Activated CD4-positive, alpha-beta T cell treated with anti-CD3 and anti-CD28 coated beads for 1 hour (primary cell): Measurements from ENCODE around the gene GPR15LG.
"Not testable (repeated sequence)": the region's sequence is repeated elsewhere in the genome, so short reads cannot be mapped to it uniquely, and the experiment has no call there.

ENCODE experiments used
- DNase-seq: peaks from one replicate; pipeline ENCODE4 v3.0.0-alpha.2; 2020

Gene GPR15LG

DNA sequence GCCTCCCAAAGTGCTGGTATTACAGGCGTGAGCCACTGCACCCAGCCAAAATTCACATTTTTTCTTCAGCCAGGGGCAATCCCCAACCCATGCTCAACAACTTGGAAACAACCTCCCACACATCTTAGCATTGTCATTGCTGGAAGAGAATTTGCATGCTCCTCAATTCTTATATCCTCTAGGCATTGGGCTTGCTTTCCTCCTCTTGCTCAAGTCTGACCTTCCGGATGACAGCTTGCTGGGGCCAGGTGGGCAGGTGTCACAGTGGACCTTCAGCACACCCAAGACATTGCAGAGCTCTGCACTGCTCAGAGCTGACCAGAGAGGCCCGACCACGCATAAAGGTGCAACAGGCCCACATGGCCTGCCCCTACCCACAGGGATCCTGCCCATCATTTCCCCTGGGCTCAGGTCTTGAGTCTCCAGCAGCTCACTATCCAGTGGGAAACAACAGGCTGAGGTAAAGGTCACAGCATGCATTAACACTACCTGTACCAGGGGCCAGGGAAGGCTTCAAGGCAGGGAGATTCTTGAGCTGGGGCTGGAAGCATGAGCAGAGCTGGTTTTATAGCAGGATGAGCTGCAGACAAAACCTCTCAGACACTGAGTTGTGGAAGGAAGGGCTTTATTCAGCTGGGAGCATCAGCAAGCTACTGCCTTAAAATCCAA, 6.8 kb upstream of the GPR15LG start:
- DNase-seq = no peak

DNA sequence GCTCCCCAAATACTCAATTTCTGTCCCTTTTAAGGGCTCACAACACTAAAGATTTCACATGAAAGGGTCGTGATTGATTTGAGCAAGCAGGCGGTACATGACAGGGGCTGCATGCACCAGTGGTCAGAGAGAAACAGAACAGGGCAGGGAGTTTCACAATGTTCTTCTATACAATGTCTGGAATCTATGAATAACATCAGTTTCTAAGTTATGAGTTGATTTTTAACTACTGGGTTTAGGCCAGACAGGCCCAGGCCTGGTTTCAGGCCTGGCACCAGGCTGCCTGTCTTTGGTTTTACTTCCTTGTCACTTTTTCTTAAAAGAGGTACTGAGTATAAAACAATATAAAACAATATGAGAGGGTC, 6.3 kb upstream of the GPR15LG start:
- DNase-seq = not testable (repeated sequence)

GRCh38 chr10:84168382-84168781, 5.2 kb upstream of the GPR15LG start:
- DNase-seq = not testable (repeated sequence)

DNA sequence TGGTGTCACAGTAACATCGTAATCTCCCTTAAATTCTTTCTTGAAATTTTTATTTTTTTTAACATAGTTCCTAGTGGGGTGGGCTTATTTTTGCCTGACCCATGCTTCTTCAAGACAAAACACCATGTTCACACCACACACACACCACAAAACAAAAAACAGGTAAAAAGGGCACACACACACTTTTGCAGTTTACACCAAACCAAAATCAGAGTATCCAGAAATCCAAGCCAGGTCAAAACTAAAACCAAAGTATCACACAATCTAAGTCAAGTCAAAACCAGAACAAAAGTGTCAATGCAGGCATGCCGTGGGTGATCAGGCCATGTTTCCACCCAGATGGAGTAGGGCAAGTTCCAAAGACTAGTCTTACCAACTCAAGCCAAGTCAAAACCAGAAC, 2.4 kb upstream of the GPR15LG start:
- DNase-seq = not testable (repeated sequence)

DNA sequence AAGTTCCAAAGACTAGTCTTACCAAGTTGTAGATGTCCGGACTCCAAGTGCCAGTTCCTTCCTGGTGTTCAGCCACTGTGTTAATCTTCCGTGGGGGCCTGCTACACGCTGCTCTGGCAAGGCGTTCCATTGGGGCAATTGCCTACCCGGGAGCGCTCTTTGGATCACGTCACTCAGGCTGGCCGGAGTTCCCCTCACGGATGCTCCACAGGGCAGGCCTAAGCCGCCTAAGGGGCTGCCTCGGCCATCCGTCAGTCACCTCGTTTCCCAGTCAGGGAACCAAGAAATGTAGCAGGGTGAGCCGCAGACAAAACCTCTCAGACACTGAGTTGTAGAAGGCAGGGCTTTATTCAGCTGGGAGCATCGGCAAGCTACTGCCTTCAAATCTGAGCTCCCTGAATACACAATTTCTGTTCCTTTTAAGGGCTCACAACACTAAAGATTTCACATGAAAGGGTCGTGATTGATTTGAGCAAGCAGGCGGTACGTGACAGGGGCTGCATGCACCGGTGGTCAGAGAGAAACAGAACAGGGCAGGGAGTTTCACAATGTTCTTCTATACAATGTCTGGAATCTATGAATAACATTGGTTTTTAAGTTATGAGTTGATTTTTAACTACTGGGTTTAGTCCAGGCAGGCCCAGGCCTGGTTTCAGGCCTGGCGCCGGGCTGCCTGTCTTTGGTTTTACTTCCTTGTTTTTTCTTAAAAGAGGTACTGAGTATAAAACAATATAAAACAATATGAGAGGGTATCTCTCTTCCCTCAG, 1.7 kb upstream of the GPR15LG start:
- DNase-seq = not testable (repeated sequence)

- no peak for DNase-seq
Measured at GRCh38 chr10:84172467-84173356, 889 bp upstream of the GPR15LG start.

DNA sequence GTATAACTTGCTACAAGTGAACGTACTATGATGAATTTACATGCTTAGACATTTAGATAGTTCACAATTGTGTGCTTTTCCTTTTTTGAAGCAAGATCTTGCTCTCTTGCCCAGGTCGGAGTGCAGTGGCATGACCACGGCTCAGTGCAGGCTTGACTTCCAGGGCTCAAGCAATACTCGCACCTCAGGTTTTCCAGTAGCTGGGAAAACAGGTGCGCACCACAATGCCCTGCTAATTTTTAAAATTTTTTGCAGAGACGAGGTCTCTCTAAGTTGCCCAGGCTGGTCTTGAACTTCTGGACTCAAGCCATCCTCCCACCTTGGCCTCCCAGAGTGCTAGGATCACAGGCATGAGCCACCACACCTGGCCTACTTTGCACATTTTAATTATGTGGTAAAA, 1.8 kb downstream of the GPR15LG start:
- no peak for DNase-seq

- no peak for DNase-seq
Measured at GRCh38 chr10:84176351-84176750, 2.8 kb downstream of the GPR15LG start.

DNA sequence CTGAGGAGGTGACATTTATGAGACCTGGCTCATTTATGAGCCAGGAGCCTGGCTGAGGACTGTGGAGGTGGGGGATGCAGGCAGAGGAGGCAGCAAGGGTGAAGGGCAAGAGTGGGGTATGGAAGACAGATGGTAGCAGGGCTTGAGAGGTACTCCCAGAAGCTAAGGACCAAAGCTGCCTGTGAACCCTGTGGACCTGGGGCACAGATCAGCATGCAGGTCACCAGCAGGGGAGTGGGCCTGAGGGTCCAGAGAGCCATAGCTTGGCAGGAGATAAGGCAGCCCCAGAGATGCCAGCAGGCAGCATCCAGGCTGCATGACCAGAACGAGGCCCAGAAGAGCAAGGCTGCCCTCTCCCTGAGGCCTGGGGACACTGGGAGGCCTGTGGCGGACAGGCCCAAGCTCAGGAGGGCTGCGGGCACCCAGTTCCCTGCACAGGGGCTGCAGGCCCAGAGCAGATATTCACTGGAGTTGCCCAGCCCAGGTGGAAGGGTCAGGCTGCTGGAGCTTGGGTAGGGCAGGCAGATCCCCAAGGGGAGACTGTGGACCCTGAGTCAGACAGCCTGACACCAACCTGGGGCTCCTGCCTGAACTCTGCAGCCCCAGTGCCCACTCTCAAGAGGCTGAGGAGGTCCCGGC, 3.4 kb downstream of the GPR15LG start:
- DNase-seq = no peak

DNA sequence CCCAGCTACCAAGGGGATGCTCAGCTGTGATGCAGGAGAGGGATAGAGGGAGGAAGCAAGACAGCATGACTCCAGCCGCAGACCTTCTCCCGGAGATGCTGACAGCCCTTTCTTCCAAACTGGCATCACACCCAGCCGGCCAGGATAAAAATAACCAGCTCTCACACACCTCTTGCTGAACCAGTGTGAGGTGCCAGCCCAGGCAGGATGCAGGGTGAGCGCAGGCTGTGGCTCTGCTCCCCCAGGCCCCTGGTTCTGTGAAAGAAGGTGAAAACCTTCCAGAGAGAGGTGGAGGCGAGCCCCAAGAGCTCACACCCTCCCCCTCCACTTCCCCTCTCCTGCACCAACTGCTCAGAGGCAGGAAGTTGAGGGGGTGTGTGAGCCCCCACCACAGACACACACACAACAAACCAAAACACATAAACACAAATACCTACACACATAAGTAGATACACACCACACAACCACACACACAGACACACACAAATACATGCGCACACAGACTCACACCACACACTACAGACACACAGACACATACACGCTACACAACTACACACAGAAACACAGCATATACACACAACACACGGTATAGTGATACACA, 4.0 kb downstream of the GPR15LG start:
- no peak for DNase-seq

- no peak for DNase-seq
Measured at GRCh38 chr10:84178160-84178609, 4.6 kb downstream of the GPR15LG start.

- no peak for DNase-seq
Measured at GRCh38 chr10:84179059-84179710, 5.6 kb downstream of the GPR15LG start.

GRCh38 chr10:84180386-84180785, 6.8 kb downstream of the GPR15LG start:
- not testable (repeated sequence) for DNase-seq

GRCh38 chr10:84181631-84182030, 8.0 kb downstream of the GPR15LG start:
- no peak for DNase-seq

GRCh38 chr10:84184517-84184916, 10.9 kb downstream of the GPR15LG start:
- no peak for DNase-seq

DNA sequence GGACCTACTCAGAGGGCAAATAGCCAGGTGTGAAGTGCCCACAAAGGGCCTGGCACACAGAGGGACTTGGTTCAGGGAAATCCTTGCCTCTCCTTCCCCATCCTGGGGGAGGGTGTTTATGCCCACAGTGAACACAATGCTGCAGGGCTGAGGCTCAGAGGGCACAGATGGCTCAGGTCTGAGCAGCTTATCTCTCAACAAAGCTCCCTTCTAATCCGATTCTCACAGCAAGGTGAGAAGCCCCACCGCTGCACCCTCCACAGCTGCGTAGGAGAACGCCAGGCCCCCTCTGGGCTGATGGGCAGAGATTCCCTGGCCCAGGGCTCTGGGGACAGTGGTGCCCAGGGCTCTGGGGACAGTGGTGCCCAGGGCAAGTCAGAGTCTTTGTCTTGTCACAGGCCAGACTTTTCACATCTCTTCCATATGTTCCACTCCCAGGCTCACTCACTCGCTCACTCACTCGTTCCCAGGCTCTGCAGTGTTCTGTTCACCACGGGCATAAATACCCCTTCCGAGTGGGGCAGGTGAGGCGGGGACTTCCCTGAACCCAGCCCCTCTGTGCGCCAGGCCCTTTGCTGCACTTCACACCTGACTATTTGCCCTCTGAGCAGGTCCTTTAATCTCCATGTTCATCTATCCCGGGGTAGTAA, 12.1 kb downstream of the GPR15LG start:
- DNase-seq = no peak

DNA sequence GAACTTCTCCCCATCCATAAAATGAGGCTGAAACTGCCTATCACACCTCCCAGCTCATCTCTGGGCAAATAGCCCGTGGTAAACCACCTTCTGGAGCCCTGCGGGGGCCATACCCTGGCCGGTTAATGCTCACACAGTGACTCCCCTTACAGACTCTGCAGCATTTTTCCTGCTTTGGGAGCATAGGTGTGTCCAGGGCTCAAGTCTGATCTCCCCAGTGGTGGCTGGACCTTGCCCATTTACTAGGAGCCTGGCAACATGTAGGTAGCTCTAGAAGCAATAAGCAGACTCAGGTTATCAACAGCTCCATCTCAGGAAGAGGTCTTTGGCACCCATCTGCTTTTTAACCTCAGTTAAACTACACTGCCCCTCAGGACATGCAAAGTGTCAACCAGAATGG, 15.2 kb downstream of the GPR15LG start:
- no peak for DNase-seq

DNA sequence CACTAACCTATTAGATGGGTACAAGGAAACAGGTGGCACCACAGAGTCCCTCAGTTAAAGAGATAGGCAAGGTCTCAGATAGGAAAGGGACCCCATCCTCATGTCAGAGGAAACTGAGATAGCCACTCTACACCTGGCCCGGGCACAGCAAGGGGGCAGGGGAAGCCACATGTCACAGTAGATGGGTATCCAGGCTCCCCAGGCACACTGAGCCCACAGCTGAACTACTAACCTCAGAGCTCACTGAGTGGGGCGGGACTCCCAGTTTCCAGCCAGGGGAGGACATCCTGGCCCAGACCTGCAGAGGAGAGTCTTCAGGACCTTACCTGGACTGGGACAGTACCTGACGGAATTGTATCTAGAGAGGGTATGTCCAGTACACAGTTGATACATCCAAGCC, 17.0 kb downstream of the GPR15LG start:
- no peak for DNase-seq

- no peak for DNase-seq
Measured at GRCh38 chr10:84191106-84191505, 17.5 kb downstream of the GPR15LG start.

DNA sequence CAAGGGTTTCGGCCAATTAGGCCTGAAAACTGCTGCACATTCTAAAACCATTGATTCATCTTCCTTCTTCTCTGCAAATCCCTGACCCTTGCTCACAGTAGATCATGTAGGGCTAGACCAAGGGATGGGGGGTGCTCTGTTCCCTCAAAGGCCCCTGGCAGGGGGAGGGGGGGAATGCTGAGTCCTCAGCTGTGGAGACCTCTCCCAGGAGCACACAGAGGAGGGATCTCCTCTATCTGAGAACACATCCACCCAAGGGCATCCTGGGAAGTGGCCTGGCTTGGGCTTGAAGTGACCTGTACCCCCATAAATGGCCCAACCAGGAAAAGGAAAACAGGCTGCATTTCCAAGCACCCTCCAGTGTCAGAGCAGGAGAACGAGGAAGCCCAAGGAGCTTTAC, 19.7 kb downstream of the GPR15LG start:
- no peak for DNase-seq

GRCh38 chr10:84193846-84194423, 20.3 kb downstream of the GPR15LG start:
- DNase-seq = no peak
